ENCODE results near the gene SLC22A6. TPM values are rescaled to one million over a fixed set of nuclear protein-coding genes. Genes with fewer than 3 reads are reported as not detected.

The SLC22A6 gene
- total RNA-seq, 1 donor: not detected

DNA sequence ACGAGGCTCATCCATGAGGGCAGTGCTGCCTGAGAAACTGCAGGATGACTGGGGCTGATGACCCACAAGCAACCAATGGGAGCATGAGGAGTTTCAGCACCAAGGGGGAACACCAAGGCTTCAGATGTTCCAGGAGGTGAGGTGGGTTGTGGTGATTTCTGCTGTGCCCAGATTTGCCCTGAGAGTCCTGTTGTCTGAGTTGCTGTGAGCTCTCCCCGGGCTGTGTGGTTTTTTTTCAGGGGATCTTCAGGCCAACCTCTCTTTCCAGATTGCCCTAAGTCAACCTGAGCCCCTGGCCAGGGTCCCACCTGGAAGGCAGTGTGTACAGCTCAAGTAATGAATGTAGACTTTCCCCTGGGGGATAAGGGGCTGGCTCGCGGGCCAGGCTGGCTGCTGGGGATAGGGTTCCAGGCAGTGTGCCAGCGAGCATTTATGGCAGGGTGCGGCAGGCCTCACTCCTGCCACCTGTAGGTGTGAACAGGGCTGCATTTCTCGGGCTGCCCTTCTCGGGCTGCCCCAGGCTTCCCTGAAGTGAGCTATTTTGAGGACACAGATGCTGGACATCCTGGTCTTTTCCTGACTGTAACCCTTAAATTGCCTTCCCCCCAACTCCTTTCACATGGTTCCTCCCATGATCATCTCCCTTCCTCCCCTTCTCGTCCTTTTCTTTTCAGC lies 9.8 kb downstream of the SLC22A6 start:
- peak; percentile 10 for DNase-seq (ENCODE audit: low read depth)
- TF ChIP-seq CTCF (IDR thresholded peaks at IDR 0.05; ENCODE audit: insufficient read depth, low read length): peak; percentile 31
- H3K4me3 ChIP-seq (ENCODE audit: low read depth, low read length): no peak overlapping the region

DNA sequence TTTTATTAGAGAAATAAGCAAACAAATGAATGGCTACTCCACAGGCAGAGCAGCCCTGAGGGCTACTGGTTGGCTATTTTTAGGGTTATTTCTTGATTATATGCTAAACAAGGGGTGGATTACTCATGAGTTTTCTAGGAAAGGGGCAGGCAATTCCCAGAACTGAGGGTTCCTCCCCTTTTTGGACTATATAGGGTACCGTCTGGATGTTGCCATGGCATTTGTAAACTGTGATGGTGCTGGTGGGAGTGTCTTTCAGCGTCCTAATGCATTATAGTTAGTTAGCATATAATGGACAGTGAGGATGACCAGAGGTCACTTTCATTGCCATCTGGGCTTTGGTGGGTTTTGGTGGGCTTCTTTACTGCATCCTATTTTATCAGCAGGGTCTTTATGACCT lies 19.2 kb downstream of the SLC22A6 start:
- no peak for TF ChIP-seq CTCF (IDR thresholded peaks at IDR 0.05; ENCODE audit: insufficient read depth, low read length)
- no peak overlapping the region for H3K4me3 ChIP-seq (ENCODE audit: low read depth, low read length)
- DNase-seq (ENCODE audit: low read depth): no peak

GRCh38 chr11:62962391-62962790 lies 22.4 kb downstream of the SLC22A6 start:
- H3K4me3 ChIP-seq (ENCODE audit: low read depth, low read length): no peak overlapping the region
- no peak for TF ChIP-seq CTCF (IDR thresholded peaks at IDR 0.05; ENCODE audit: insufficient read depth, low read length)
- DNase-seq (ENCODE audit: low read depth): no peak

GRCh38 chr11:62961017-62961570 lies 23.7 kb downstream of the SLC22A6 start:
- DNase-seq (ENCODE audit: low read depth): no peak
- no peak for TF ChIP-seq CTCF (IDR thresholded peaks at IDR 0.05; ENCODE audit: insufficient read depth, low read length)

GRCh38 chr11:62959422-62959980 lies 25.3 kb downstream of the SLC22A6 start:
- no peak for TF ChIP-seq CTCF (IDR thresholded peaks at IDR 0.05; ENCODE audit: insufficient read depth, low read length)
- no peak for DNase-seq (ENCODE audit: low read depth)
- no peak overlapping the region for H3K4me3 ChIP-seq (ENCODE audit: low read depth, low read length)

More at GRCh38 chr11:62961017-62961570, 23.7 kb downstream of the SLC22A6 start:
- H3K4me3 ChIP-seq (ENCODE audit: low read depth, low read length): no peak overlapping the region

DNA sequence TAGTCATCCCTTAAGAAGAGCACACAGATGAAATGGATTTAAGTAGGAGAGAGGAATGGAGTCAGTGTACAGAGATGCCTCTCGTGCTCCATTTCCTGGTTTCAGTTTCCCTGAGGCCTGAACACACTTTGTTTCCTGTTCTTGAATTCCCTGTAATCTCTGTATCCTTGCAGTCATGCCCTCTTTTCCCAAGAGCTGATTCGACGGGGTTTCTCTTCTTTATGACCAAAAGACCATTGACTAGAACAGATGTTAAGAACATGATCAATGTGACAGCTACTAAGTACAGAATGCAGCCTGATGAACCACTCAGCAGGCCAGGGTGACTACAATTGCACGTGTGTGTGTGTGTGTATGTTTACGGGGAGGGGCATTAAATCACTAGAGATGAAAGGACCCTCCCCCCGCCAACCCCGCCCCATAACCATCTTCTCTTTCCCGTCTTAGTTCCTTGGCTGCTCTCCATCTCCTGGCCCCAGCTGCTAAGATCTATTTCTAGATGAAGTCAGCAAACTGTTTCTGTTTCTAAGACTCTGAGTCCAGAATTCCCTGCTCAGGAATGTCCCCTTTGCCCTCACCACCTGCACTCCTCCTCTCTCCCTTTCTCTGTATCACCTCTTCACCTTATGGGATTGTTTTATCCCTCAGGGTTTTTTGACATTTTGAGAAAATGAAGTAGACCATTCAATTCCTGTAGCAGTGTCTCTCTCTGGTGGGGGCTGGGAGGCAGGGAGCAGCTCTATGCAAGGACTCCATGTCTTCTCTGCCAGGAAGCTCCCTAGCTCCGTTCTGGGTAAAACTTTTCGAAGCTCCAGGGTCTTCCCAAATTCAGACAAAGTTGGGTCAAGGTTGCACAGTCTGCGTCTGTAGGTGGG lies 26.0 kb downstream of the SLC22A6 start:
- H3K4me3 ChIP-seq (ENCODE audit: low read depth, low read length): no peak overlapping the region
- peak; percentile 16 for DNase-seq (ENCODE audit: low read depth)
- no peak for TF ChIP-seq CTCF (IDR thresholded peaks at IDR 0.05; ENCODE audit: insufficient read depth, low read length)
